ENCODE data around the gene KCNK4.

DNA sequence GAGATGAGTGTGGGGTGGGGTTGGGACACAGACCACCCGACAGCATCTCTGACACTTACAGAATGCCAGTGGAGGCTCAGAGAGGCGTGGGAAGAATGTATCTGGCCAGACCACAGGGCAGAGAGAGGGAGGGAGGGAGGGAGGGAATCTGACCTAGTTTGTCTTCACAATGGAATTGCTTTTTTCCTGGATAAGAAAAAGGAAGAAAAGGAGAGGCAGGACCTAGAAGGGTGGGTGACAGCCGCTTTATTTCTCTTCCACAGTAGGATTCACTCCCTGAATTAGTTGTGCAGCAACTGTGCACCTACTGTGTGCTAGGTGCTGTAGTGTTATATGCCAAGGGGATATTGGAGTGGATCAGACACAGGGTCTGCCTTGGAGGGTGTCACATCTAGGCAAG, 3.7 kb downstream of the KCNK4 start:
- TF ChIP-seq, protein P1, sequence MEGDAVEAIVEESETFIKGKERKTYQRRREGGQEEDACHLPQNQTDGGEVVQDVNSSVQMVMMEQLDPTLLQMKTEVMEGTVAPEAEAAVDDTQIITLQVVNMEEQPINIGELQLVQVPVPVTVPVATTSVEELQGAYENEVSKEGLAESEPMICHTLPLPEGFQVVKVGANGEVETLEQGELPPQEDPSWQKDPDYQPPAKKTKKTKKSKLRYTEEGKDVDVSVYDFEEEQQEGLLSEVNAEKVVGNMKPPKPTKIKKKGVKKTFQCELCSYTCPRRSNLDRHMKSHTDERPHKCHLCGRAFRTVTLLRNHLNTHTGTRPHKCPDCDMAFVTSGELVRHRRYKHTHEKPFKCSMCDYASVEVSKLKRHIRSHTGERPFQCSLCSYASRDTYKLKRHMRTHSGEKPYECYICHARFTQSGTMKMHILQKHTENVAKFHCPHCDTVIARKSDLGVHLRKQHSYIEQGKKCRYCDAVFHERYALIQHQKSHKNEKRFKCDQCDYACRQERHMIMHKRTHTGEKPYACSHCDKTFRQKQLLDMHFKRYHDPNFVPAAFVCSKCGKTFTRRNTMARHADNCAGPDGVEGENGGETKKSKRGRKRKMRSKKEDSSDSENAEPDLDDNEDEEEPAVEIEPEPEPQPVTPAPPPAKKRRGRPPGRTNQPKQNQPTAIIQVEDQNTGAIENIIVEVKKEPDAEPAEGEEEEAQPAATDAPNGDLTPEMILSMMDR (IDR thresholded peaks at IDR 0.05; ENCODE audit: insufficient read depth, low read depth, low read length), result no peak
- no peak for TF ChIP-seq EZH2 (IDR thresholded peaks at IDR 0.05; ENCODE audit: insufficient read depth, low read length)

All from astrocyte (in vitro differentiated cells and primary cell).